ENCODE data around the gene C16orf82. TPM values are rescaled to one million over a fixed set of nuclear protein-coding genes. Genes with fewer than 3 reads are reported as not detected.

The C16orf82 gene
- total and polyA plus RNA-seq, 9 of the 15 experiments (the other 6 are each of a cell fraction or from before 2014, with no cell fraction given), result not detected

DNA sequence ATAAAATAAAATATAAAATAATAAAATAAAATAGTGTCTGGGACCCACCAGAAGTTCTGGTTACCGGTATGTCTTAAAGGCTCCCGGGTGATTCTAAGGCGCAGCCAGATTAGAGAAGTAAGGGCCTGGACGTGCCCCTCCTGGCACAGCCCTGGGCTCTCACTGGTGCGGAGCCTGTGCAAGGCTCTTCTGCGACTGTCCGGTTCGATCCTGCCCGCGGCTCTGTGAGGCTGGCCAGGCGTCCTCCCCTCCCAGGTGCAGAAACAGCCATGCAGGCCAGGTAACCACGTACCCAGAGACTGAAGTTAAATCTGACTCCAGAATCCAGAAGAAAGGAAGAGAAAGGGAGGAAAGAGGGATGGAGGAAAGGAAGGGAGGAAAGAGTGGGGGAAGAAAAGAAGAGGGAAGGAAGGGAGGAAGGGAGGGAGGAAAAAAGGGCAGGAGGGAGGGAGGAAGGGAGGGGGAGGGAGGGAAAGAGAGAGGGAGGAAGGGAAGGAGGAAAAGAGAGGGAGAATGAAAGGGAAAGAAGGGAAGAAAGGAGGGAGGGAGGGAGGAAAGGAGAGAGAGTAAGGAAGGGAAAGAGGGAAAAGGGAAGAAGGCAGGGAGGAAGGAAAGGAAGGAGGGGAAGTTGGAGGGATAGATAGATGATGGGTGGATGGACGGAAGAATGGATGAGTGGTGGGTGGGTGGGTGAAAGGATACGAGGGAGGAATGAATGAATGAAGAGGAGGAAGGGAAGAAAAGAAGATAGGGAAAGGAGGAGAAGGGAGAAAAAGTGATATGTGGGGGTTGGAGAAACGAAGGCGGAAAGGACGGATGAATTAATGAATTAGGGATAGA lies 42.3 kb downstream of the C16orf82 start:
- Histone ChIP-seq H3K4me2 (ENCODE audit: insufficient read depth, low read length) (peak overlapping the region; percentile 73), H4K20me1 (replicated peaks; ENCODE audit: control insufficient read depth, insufficient read depth, low read length) (no peaks in the 10 kb centered on the region), H3K9ac (ENCODE audit: insufficient read depth in 1 of 2, low read depth in 2 of 2, low read length in 2 of 2) (peak overlapping the region in 1 of 2 experiments; percentile 85; a peak in 2 of 4 replicates), H3K4me1 (replicated peaks in 1 of 2; ENCODE audit: control insufficient read depth in 2 of 2, insufficient read depth in 2 of 2, low read length in 2 of 2) (peaks cover 0 to 31% of the 10 kb centered on the region in 2 experiments; a peak in 4 of 5 replicates), H3K4me3 (no peak overlapping the region), H3K27me3 (ENCODE audit: control insufficient read depth in 2 of 2, insufficient read depth in 2 of 2, low read length in 2 of 2) (no peaks in the 10 kb centered on the region; a peak in 1 of 5 replicates), H3K27ac (ENCODE audit: extremely low read depth, low read depth, low read length) (no peak overlapping the region), H3K36me3 (ENCODE audit: control insufficient read depth, insufficient read depth, low read length) (no peaks in the 10 kb centered on the region), H2AFZ (ENCODE audit: low read depth, low read length) (peak overlapping the region; percentile 58), H3K9me1 (ENCODE audit: control insufficient read depth, insufficient read depth, low read length) (no peaks in the 10 kb centered on the region), H3K9me3 (replicated peaks; ENCODE audit: control insufficient read depth, insufficient read depth, low read depth, low read length) (no peaks in the 10 kb centered on the region), H3K79me2 (ENCODE audit: control insufficient read depth, insufficient read depth, low read length) (no peaks in the 10 kb centered on the region)
- intact Hi-C loops (cut with micrococcal nuclease), result no loop called here
- FAIRE-seq (no peak), ATAC-seq (no peak), DNase-seq (ENCODE audit: extremely low read depth in 1 of 4, low spot score in 3 of 4) (no peak)
- BruUV-seq (replicated peaks), result no TSS peak
- ChIA-PET CTCF (ENCODE audit: low intra/inter-chr PET ratio) (interaction anchor here (0.6 to 1.3 kb wide), 3 partner anchors 146 to 1460 kb away, joined by 3 to 6 read pairs (median 4); no protein-coding TSS in a partner anchor), POLR2A (interaction anchor here (0.6 kb wide), 1 partner anchor 24 kb away, joined by 8 read pairs; no protein-coding TSS in a partner anchor)
- 61% methylated on average over 12 of the region's 17 CpGs for WGBS (ENCODE audit: insufficient coverage, low coverage, missing lambda C conversion rate)
- in situ Hi-C loops (cut with MboI), result no loop called here
- TF ChIP-seq CHD7 (IDR thresholded peaks at IDR 0.05; ENCODE audit: low read depth, low read length) (no peak), THRB (CRISPR knock-in tag; conservative IDR thresholded peaks at IDR 0.05) (0 out of 2 replicates have a peak, but pooled peaks have one; percentile 5), BCL6 (CRISPR knock-in tag; IDR thresholded peaks at IDR 0.05) (no peak), POLR3A (IDR thresholded peaks at IDR 0.05; ENCODE audit: borderline replicate concordance, extremely low read depth, insufficient read depth, insufficient read length) (no peak)
